K562 (cell line): ENCODE data around the gene EHBP1L1. TPM values are rescaled to one million over a fixed set of nuclear protein-coding genes. Genes with fewer than 3 reads are reported as not detected.

Source experiments
- ATAC-seq: fragments of 200-7000 bp; cut with Tn5 transposase; 3 replicates; pipeline ENCODE4 v1.9.1; 2020; ENCODE audit warnings: moderate library complexity
- BruUV-seq: library from RNA; stranded (reverse); fragments of 400-500 nt; replicated peaks from 2 replicates; lab custom pipeline; 2021; lab: Mats Ljungman, UMichigan
- CTCF ChIA-PET: fragments of 300-600 bp; formaldehyde crosslinking; extraction: SDS; loops from one replicate; lab custom pipeline; 2021; ENCODE audit warnings: low intra/inter-chr PET ratio; lab: Yijun Ruan, JAX
- POLR2A ChIA-PET: fragments of 300-600, 350-650 bp; sonication (Branson Sonifier 250); formaldehyde crosslinking; extraction: SDS; loops from one replicate; lab custom pipeline; 2021; ENCODE audit warnings: antibody characterized with exemption, inconsistent platforms; lab: Yijun Ruan, JAX
- DNase-seq, 4 experiments: peaks; one replicate each; pipeline versions ENCODE4 v3.0.0 to v3.0.0-alpha.2; 2011 to 2018; ENCODE audit warnings: low spot score in 3 of 4, mixed read lengths in 3 of 4; ENCODE audit errors: extremely low read depth in 1 of 4
- FAIRE-seq: peaks from 2 replicates; lab custom pipeline; 2011; peaks lifted over from hg19 to GRCh38; lab: Jason Lieb, UNC
- H2AFZ ChIP-seq: 2 replicates; pipeline ENCODE4 v1.6.0; 2011; ENCODE audit warnings: low read depth, low read length, control low read depth, inconsistent platforms
- H3K27ac ChIP-seq: fragments of 200-600 bp; 3 replicates; pipeline ENCODE4 v1.8.0; 2011; ENCODE audit warnings: low read depth, mild to moderate bottlenecking, control low read depth, inconsistent platforms, low read length, moderate library complexity, mixed read lengths; ENCODE audit errors: extremely low read depth
- H3K27me3 ChIP-seq, 2 experiments: fragments of 300-600 bp in 1 of 2; 2 replicates in 1 of 2; 3 replicates in 1 of 2; pipeline versions ENCODE4 v1.6.0 to v1.8.0; 2011; ENCODE audit warnings: inconsistent platforms in 2 of 2, low read length in 2 of 2, mild to moderate bottlenecking in 1 of 2, mixed read lengths in 1 of 2, moderate library complexity in 1 of 2; ENCODE audit not compliant: control insufficient read depth in 2 of 2, insufficient read depth in 2 of 2
- H3K36me3 ChIP-seq: fragments of 300-600 bp; 3 replicates; pipeline ENCODE4 v1.8.0; 2011; ENCODE audit warnings: mild to moderate bottlenecking, low read length, inconsistent platforms; ENCODE audit not compliant: control insufficient read depth, insufficient read depth
- H3K4me1 ChIP-seq, 2 experiments: fragments of 200-600 bp in 1 of 2; replicated peaks in 1 of 2; 2 replicates in 1 of 2; 3 replicates in 1 of 2; pipeline versions ENCODE4 v1.5.1 to v1.8.0; 2011; ENCODE audit warnings: inconsistent platforms in 2 of 2, low read length in 2 of 2, mild to moderate bottlenecking in 1 of 2, mixed read lengths in 1 of 2, moderate library complexity in 1 of 2; ENCODE audit not compliant: control insufficient read depth in 2 of 2, insufficient read depth in 2 of 2
- H3K4me2 ChIP-seq: 2 replicates; pipeline ENCODE4 v1.6.1; 2011; ENCODE audit warnings: low read length, control low read depth, inconsistent platforms, mixed read lengths; ENCODE audit not compliant: insufficient read depth
- H3K4me3 ChIP-seq: fragments of 200-600 bp; sonication (generic), shearing (Covaris generic); 2 replicates; pipeline ENCODE4 v1.5.1; 2016; ENCODE audit warnings: control low read depth, inconsistent platforms
- H3K79me2 ChIP-seq: fragments of 200-600 bp; 3 replicates; pipeline ENCODE4 v1.8.0; 2011; ENCODE audit warnings: low read length, inconsistent platforms; ENCODE audit not compliant: control insufficient read depth, insufficient read depth
- H3K9ac ChIP-seq, 2 experiments: 2 replicates each; pipeline versions ENCODE4 v1.6.0 to v1.6.1; 2011; ENCODE audit warnings: low read depth in 2 of 2, low read length in 2 of 2, control low read depth in 1 of 2, inconsistent platforms in 1 of 2, mild to moderate bottlenecking in 1 of 2, mixed read lengths in 1 of 2; ENCODE audit not compliant: insufficient read depth in 1 of 2
- H3K9me1 ChIP-seq: one replicate; pipeline ENCODE4 v1.6.0; 2011; ENCODE audit warnings: inconsistent platforms, mild to moderate bottlenecking, low read length, moderate library complexity; ENCODE audit not compliant: control insufficient read depth, insufficient read depth
- H3K9me3 ChIP-seq: replicated peaks from 2 replicates; pipeline ENCODE4 v1.5.1; 2011; ENCODE audit warnings: low read depth, low read length, inconsistent platforms; ENCODE audit not compliant: control insufficient read depth, insufficient read depth
- H4K20me1 ChIP-seq: replicated peaks from 2 replicates; pipeline ENCODE4 v1.6.1; 2011; ENCODE audit warnings: low read length, inconsistent platforms, mixed read lengths; ENCODE audit not compliant: control insufficient read depth, insufficient read depth
- ADNP ChIP-seq: fragments of 200-800 bp; sonication (Bioruptor generic); IDR thresholded peaks from 2 replicates; pipeline ENCODE4 v1.6.1; 2016; ENCODE audit warnings: missing genetic modification characterization, missing compliant biosample characterization
- CBFA2T2 ChIP-seq: fragments of 450-650 bp; conservative IDR thresholded peaks from 2 replicates; pipeline ENCODE4 v1.6.1; 2017; ENCODE audit warnings: mild to moderate bottlenecking
- CBFA2T3 ChIP-seq: fragments of 450-650 bp; IDR thresholded peaks from 2 replicates; pipeline ENCODE4 v1.6.1; 2017
- CC2D1A ChIP-seq: fragments of 450-650 bp; IDR thresholded peaks from 2 replicates; pipeline ENCODE4 v1.6.1; 2017; ENCODE audit warnings: mild to moderate bottlenecking
- EGR1 ChIP-seq: fragments of 450-650 bp; conservative IDR thresholded peaks from 2 replicates; pipeline ENCODE4 v1.6.1; 2017; ENCODE audit warnings: mild to moderate bottlenecking
- HMG20B ChIP-seq: fragments of 250-450 bp; sonication (Bioruptor Pico); IDR thresholded peaks from 2 replicates; pipeline ENCODE4 v1.5.0; 2021; ENCODE audit warnings: mild to moderate bottlenecking
- HOXB6 ChIP-seq: fragments of 250-450 bp; sonication (Bioruptor Pico); IDR thresholded peaks from 2 replicates; pipeline ENCODE4 v1.5.1; 2022; ENCODE audit warnings: mild to moderate bottlenecking, borderline replicate concordance
- KLF1 ChIP-seq: fragments of 450-650 bp; IDR thresholded peaks from 2 replicates; pipeline ENCODE4 v1.6.1; 2016; ENCODE audit warnings: missing genetic modification characterization, missing compliant biosample characterization
- LEF1 ChIP-seq: fragments of 450-650 bp; IDR thresholded peaks from 2 replicates; pipeline ENCODE4 v1.6.1; 2016; ENCODE audit warnings: mild to moderate bottlenecking
- NCOR1 ChIP-seq: fragments of 450-650 bp; IDR thresholded peaks from 2 replicates; pipeline ENCODE4 v1.6.1; 2016; ENCODE audit warnings: mild to moderate bottlenecking, moderate library complexity
- RBFOX2 ChIP-seq: fragments of 200-400 bp; formaldehyde crosslinking; IDR thresholded peaks from 2 replicates; pipeline ENCODE4 v1.6.1; 2017; ENCODE audit warnings: low read depth, mild to moderate bottlenecking, low read length, moderate library complexity
- RBM25 ChIP-seq: fragments of 200-400 bp; formaldehyde crosslinking; IDR thresholded peaks from 2 replicates; pipeline ENCODE4 v1.6.1; 2018; ENCODE audit warnings: low read length, low read depth, moderate library complexity; ENCODE audit not compliant: severe bottlenecking
- RFX7 ChIP-seq: fragments of 250-450 bp; sonication (Bioruptor Pico); IDR thresholded peaks from 2 replicates; pipeline ENCODE4 v1.5.1; 2021; ENCODE audit warnings: mild to moderate bottlenecking
- SIN3B ChIP-seq: fragments of 450-650 bp; IDR thresholded peaks from 2 replicates; pipeline ENCODE4 v1.6.1; 2017; ENCODE audit warnings: low read depth, mild to moderate bottlenecking, moderate library complexity
- STAT5A ChIP-seq: IDR thresholded peaks from 2 replicates; pipeline ENCODE4 v1.6.1; 2012; ENCODE audit warnings: low read length, inconsistent platforms, borderline replicate concordance
- ZC3H4 ChIP-seq: sonication (generic); formaldehyde crosslinking; IDR thresholded peaks from 2 replicates; pipeline ENCODE4 v1.9.0; 2021; ENCODE audit warnings: missing genetic modification reagents, borderline replicate concordance
- ZKSCAN3 ChIP-seq: fragments of 250-450 bp; sonication (Bioruptor Pico); IDR thresholded peaks from 2 replicates; pipeline ENCODE4 v1.4.0; 2020
- ZNF263 ChIP-seq: sonication (generic); formaldehyde crosslinking; IDR thresholded peaks from 2 replicates; pipeline ENCODE4 v1.8.0; 2022; ENCODE audit warnings: mild to moderate bottlenecking, missing genetic modification reagents, borderline replicate concordance
- ZNF274 ChIP-seq: IDR thresholded peaks from 2 replicates; pipeline ENCODE4 v1.6.1; 2011; ENCODE audit warnings: low read depth, mild to moderate bottlenecking, low read length, moderate library complexity, borderline replicate concordance
- WGBS: fragments of 100-300 bp; shearing (Covaris generic); methylation state at CpG from one replicate; pipeline ENCODE4 v1.1.6; 2016; ENCODE audit warnings: low coverage, mixed read lengths; ENCODE audit not compliant: insufficient coverage; ENCODE audit errors: missing lambda C conversion rate; 5-methylcytosine and 5-hydroxymethylcytosine counted together
- in situ Hi-C: fragments of 300-500 bp; cut with MboI; formaldehyde crosslinking; loops from 4 replicates; pipeline ENCODE4 v1.15.0; 2018; ENCODE audit warnings: inconsistent platforms, mixed read lengths
- intact Hi-C: fragments of 100-400 bp; cut with micrococcal nuclease; formaldehyde crosslinking; loops from 2 replicates; pipeline ENCODE4 v1.14.2; 2022
- polyA plus RNA-seq, 8 experiments: library from polyadenylated mRNA; depleted of rRNA in 4 of 8; stranded (reverse) in 5 of 8; unstranded in 3 of 8; fragments of >200 nt; fragmentation: Nextera tagmentation in 2 of 8; fragmentation: Illumina TruSeq in 1 of 8; extraction: Ambion mirVana in 2 of 8; extraction: Trizol in 1 of 8; gene quantifications; 2 replicates each; pipeline versions ENCODE4 v1.2.1 to v1.2.3, GENCODE V29; 2011 to 2014; ENCODE audit warnings: inconsistent platforms in 1 of 8, missing spikeins in 1 of 8
- total RNA-seq, 7 experiments: library from RNA; depleted of rRNA in 6 of 7; stranded (reverse); fragments of >200 nt in 6 of 7; fragmentation: Illumina TruSeq in 2 of 7; extraction: Trizol in 2 of 7; gene quantifications; 2 replicates each; pipeline versions ENCODE4 v1.2.1 to v1.2.3, GENCODE V29; 2011 to 2021; ENCODE audit warnings: low replicate concordance in 1 of 7
- TF ChIP-seq, protein P1 (sequence below): sonication (generic); formaldehyde crosslinking; IDR thresholded peaks from 2 replicates; pipeline ENCODE4 v1.9.0; 2022; ENCODE audit warnings: mild to moderate bottlenecking, missing genetic modification reagents

The EHBP1L1 gene
- total and polyA plus RNA-seq, 9 of the 15 experiments (the other 6 are each of a cell fraction or from before 2014, with no cell fraction given), result 0.03 to 87.1 (median 26.3) TPM

GRCh38 chr11:65578134-65578533, 2.3 kb downstream of the EHBP1L1 start:
- intact Hi-C loops, result no loop called here

DNA sequence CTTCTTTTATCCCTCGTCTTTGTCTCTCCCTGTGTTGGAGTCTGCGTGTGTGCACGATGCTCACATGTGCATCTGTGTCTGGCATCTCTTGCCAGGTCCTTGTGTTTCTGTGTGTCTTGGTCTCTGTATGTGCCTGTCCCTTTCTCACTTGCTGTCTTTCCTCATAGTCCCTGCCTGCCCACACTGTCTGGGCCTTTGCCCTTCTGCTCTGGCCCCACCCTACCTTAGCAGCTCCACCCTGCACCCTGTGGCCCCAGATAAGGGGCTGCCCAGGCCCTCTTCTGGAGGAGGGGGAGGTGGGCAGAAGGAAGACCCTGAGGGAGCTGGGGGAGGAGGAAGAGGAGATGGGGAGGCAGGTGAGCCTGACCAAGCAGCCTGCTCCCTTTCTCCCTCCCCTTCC, 2.8 kb downstream of the EHBP1L1 start:
- Histone ChIP-seq H3K27me3 (no peaks in the 10 kb centered on the region; a peak in 1 of 5 replicates), H3K9ac (peak overlapping the region; percentile 76 to 95), H3K4me3 (no peak overlapping the region), H3K27ac (peak overlapping the region; percentile 22; the same call in 1 of the 3 replicates), H2AFZ (no peak overlapping the region), H3K9me3 (no peaks in the 10 kb centered on the region), H3K36me3 (peaks cover 56% of the 10 kb centered on the region; the same call in 2 of the 3 replicates), H3K79me2 (peaks cover 34% of the 10 kb centered on the region), H3K4me1 (peaks cover 37 to 83% of the 10 kb centered on the region in 2 experiments), H3K4me2 (peak overlapping the region; percentile 50), H4K20me1 (no peaks in the 10 kb centered on the region), H3K9me1 (peaks cover 5% of the 10 kb centered on the region)
- WGBS, result 58% methylated on average over 3 of the region's 3 CpGs
- DNase-seq, result peak in 2 of 4 experiments; percentile 36 to 52
- FAIRE-seq, result no peak
- no peak for ATAC-seq
- in situ Hi-C loops, result no loop called here
- BruUV-seq, result no TSS peak
- TF ChIP-seq NCOR1 (peak; percentile 32; the same call in 1 of the 2 replicates), CBFA2T2 (0 out of 2 replicates have a peak, but pooled peaks have one; percentile 6), ZKSCAN3 (no peak), CBFA2T3 (peak; percentile 53; the same call in 1 of the 2 replicates), RFX7 (CRISPR knock-in tag) (no peak), ZNF274 (no peak), RBFOX2 (0 out of 2 replicates have a peak, but pooled peaks have one; percentile 3), ZC3H4 (CRISPR knock-in tag) (no peak), LEF1 (no peak), ZNF263 (CRISPR knock-in tag) (peak; percentile 27; the same call in 1 of the 2 replicates)
- TF ChIP-seq, protein P1, sequence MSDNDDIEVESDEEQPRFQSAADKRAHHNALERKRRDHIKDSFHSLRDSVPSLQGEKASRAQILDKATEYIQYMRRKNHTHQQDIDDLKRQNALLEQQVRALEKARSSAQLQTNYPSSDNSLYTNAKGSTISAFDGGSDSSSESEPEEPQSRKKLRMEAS, result peak; percentile 32; the same call in 1 of the 2 replicates
- intact Hi-C loops, result no loop called here
- POLR2A ChIA-PET, result interaction anchor here (1.0 to 1.7 kb wide), 4 partner anchors 8 to 155 kb away, joined by 3 to 4 read pairs (median 4); no protein-coding TSS in a partner anchor
- CTCF ChIA-PET, result no interaction called here

More at GRCh38 chr11:65578134-65578533, 2.3 kb downstream of the EHBP1L1 start:
- 69% methylated on average over 7 of the region's 7 CpGs for WGBS
- ATAC-seq, result no peak
- Histone ChIP-seq H2AFZ (no peak overlapping the region), H3K27ac (no peak overlapping the region; the same call in 2 of the 3 replicates), H3K4me2 (peak overlapping the region; percentile 90), H3K4me1 (peaks cover 43 to 86% of the 10 kb centered on the region in 2 experiments), H4K20me1 (no peaks in the 10 kb centered on the region), H3K9me3 (no peaks in the 10 kb centered on the region), H3K9me1 (peaks cover 5% of the 10 kb centered on the region), H3K79me2 (peaks cover 39% of the 10 kb centered on the region), H3K27me3 (no peaks in the 10 kb centered on the region; a peak in 1 of 5 replicates), H3K4me3 (no peak overlapping the region), H3K36me3 (peaks cover 56% of the 10 kb centered on the region; the same call in 2 of the 3 replicates), H3K9ac (peak overlapping the region; percentile 76 to 95; a peak in 3 of 4 replicates)
- peak; percentile 26 for FAIRE-seq
- DNase-seq, result no peak
- POLR2A ChIA-PET, result interaction anchor here (1.0 to 1.7 kb wide), 2 partner anchors 8 to 78 kb away, joined by 4 to 6 read pairs; no protein-coding TSS in a partner anchor
- CTCF ChIA-PET, result no interaction called here
- no TSS peak for BruUV-seq
- in situ Hi-C loops, result no loop called here
- TF ChIP-seq KLF1 (no peak), HMG20B (no peak), EGR1 (no peak), STAT5A (no peak), ADNP (tag) (no peak), CC2D1A (no peak), SIN3B (no peak), RBM25 (no peak), HOXB6 (CRISPR knock-in tag) (no peak)
